ENCODE measurements around the gene CRK.

- TF ChIP-seq POLR2AphosphoS5 (IDR thresholded peaks at IDR 0.05; ENCODE audit: low read depth, low read length), result no peak
- no peak for TF ChIP-seq SIN3A (IDR thresholded peaks at IDR 0.05; ENCODE audit: borderline replicate concordance, insufficient read depth, low read length)
- no peak for TF ChIP-seq TAF1 (IDR thresholded peaks at IDR 0.05; ENCODE audit: borderline replicate concordance, insufficient read depth, low read length)
- no peak for TF ChIP-seq REST (IDR thresholded peaks at IDR 0.05; ENCODE audit: insufficient read depth in 1 of 2, low read depth in 2 of 2, low read length in 2 of 2)
- TF ChIP-seq FOXP2 (optimal IDR thresholded peaks at IDR 0.05; ENCODE audit: borderline replicate concordance, extremely low read depth, extremely low read length, insufficient read depth), result no peak
These were observed 80.4 kb downstream of the CRK start for GRCh38 chr17:1375615-1376014.
